ENCODE results near the gene SMCHD1. TPM values are rescaled to one million over a fixed set of nuclear protein-coding genes. Genes with fewer than 3 reads are reported as not detected.

SMCHD1 gene
- total and polyA plus RNA-seq, 10 of the 15 experiments (the other 5 are each of a cell fraction or from before 2014, with no cell fraction given): 6.0 to 110 (median 48.0) TPM

DNA sequence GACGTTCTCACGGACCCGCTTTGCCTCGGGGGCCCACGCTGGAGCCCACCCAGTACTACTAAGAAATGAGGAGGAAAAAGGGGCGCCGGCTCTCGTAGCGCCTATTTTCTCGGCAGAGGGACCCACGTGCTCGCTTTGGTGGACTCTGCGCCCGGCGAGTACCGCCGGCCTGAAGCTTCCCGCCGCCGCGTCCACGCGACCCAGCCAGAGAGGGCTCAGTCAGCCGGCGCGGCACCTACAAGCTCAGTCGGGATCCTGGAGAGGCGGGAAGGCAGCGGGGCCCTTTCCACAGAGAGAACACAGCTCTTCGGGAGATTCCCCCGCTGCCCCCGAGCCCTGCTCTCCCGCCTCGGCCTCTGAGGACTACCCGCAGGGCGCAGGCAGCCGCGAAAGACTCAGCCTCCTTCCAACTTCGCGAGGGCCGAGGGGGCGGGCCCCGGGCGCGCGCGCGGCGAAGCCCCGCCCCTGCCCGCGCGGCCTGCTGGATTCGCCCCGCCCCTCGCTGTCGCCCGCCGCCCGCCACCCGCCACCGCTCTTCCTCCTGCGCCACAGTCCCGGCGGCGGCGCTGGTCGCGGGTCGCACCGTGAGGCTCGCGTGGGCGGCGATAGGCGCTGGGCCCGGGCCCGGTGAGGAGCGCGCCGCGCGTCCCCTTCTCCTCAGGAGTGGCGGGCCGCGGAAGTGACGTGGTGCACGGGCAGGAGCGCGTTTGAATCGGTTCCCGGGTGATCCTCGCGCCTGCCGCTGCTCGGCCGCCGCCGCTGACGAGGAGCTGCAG lies at the start of gene SMCHD1 (continued):
- TF ChIP-seq, protein P1, sequence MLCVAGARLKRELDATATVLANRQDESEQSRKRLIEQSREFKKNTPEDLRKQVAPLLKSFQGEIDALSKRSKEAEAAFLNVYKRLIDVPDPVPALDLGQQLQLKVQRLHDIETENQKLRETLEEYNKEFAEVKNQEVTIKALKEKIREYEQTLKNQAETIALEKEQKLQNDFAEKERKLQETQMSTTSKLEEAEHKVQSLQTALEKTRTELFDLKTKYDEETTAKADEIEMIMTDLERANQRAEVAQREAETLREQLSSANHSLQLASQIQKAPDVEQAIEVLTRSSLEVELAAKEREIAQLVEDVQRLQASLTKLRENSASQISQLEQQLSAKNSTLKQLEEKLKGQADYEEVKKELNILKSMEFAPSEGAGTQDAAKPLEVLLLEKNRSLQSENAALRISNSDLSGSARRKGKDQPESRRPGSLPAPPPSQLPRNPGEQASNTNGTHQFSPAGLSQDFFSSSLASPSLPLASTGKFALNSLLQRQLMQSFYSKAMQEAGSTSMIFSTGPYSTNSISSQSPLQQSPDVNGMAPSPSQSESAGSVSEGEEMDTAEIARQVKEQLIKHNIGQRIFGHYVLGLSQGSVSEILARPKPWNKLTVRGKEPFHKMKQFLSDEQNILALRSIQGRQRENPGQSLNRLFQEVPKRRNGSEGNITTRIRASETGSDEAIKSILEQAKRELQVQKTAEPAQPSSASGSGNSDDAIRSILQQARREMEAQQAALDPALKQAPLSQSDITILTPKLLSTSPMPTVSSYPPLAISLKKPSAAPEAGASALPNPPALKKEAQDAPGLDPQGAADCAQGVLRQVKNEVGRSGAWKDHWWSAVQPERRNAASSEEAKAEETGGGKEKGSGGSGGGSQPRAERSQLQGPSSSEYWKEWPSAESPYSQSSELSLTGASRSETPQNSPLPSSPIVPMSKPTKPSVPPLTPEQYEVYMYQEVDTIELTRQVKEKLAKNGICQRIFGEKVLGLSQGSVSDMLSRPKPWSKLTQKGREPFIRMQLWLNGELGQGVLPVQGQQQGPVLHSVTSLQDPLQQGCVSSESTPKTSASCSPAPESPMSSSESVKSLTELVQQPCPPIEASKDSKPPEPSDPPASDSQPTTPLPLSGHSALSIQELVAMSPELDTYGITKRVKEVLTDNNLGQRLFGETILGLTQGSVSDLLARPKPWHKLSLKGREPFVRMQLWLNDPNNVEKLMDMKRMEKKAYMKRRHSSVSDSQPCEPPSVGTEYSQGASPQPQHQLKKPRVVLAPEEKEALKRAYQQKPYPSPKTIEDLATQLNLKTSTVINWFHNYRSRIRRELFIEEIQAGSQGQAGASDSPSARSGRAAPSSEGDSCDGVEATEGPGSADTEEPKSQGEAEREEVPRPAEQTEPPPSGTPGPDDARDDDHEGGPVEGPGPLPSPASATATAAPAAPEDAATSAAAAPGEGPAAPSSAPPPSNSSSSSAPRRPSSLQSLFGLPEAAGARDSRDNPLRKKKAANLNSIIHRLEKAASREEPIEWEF (IDR thresholded peaks at IDR 0.05; ENCODE audit: insufficient replicate concordance, low read depth, low read length): no peak
- TF ChIP-seq CREB1 (IDR thresholded peaks at IDR 0.05; ENCODE audit: low read depth) (peak; percentile 83), SIX5 (IDR thresholded peaks at IDR 0.05; ENCODE audit: low read depth, low read length, severe bottlenecking) (no peak), FOS (IDR thresholded peaks at IDR 0.05; ENCODE audit: borderline replicate concordance, extremely low read depth, insufficient read length) (no peak), ASH2L (IDR thresholded peaks at IDR 0.05; ENCODE audit: borderline replicate concordance, low read depth) (peak; percentile 78; the same call in 1 of the 2 replicates), NFYA (IDR thresholded peaks at IDR 0.05; ENCODE audit: borderline replicate concordance, low read depth, low read length) (no peak), KAT2A (conservative IDR thresholded peaks at IDR 0.05; ENCODE audit: control insufficient read depth, low read depth, low read length) (no peak), JUND (IDR thresholded peaks at IDR 0.05; ENCODE audit: low read depth, low read length) (no peak), LARP7 (IDR thresholded peaks at IDR 0.05) (peak; percentile 79; the same call in 1 of the 2 replicates), EED (IDR thresholded peaks at IDR 0.05; ENCODE audit: low read depth) (no peak), SIN3A (IDR thresholded peaks at IDR 0.05; ENCODE audit: low read depth, low read length) (peak; percentile 76; the same call in 1 of the 2 replicates), BCL11A (IDR thresholded peaks at IDR 0.05; ENCODE audit: low read depth, low read length) (no peak), RAD21 (IDR thresholded peaks at IDR 0.05; ENCODE audit: insufficient read depth, low read depth, low read length) (no peak)
- TF ChIP-seq, protein P2, sequence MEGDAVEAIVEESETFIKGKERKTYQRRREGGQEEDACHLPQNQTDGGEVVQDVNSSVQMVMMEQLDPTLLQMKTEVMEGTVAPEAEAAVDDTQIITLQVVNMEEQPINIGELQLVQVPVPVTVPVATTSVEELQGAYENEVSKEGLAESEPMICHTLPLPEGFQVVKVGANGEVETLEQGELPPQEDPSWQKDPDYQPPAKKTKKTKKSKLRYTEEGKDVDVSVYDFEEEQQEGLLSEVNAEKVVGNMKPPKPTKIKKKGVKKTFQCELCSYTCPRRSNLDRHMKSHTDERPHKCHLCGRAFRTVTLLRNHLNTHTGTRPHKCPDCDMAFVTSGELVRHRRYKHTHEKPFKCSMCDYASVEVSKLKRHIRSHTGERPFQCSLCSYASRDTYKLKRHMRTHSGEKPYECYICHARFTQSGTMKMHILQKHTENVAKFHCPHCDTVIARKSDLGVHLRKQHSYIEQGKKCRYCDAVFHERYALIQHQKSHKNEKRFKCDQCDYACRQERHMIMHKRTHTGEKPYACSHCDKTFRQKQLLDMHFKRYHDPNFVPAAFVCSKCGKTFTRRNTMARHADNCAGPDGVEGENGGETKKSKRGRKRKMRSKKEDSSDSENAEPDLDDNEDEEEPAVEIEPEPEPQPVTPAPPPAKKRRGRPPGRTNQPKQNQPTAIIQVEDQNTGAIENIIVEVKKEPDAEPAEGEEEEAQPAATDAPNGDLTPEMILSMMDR (IDR thresholded peaks at IDR 0.05 in 2 of 3, conservative IDR thresholded peaks at IDR 0.05 in 1 of 3; ENCODE audit: control insufficient read depth in 2 of 3, extremely low read depth in 1 of 3, insufficient read depth in 1 of 3, low read depth in 3 of 3, low read length in 3 of 3): no peak
- TF ChIP-seq, protein P3, sequence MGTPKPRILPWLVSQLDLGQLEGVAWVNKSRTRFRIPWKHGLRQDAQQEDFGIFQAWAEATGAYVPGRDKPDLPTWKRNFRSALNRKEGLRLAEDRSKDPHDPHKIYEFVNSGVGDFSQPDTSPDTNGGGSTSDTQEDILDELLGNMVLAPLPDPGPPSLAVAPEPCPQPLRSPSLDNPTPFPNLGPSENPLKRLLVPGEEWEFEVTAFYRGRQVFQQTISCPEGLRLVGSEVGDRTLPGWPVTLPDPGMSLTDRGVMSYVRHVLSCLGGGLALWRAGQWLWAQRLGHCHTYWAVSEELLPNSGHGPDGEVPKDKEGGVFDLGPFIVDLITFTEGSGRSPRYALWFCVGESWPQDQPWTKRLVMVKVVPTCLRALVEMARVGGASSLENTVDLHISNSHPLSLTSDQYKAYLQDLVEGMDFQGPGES (IDR thresholded peaks at IDR 0.05): 0 out of 2 replicates have a peak, but pooled peaks have one; percentile 8
- TF ChIP-seq, protein P4, sequence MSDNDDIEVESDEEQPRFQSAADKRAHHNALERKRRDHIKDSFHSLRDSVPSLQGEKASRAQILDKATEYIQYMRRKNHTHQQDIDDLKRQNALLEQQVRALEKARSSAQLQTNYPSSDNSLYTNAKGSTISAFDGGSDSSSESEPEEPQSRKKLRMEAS (IDR thresholded peaks at IDR 0.05; ENCODE audit: low read depth, low read length): peak; percentile 16
- TF ChIP-seq, protein P5, sequence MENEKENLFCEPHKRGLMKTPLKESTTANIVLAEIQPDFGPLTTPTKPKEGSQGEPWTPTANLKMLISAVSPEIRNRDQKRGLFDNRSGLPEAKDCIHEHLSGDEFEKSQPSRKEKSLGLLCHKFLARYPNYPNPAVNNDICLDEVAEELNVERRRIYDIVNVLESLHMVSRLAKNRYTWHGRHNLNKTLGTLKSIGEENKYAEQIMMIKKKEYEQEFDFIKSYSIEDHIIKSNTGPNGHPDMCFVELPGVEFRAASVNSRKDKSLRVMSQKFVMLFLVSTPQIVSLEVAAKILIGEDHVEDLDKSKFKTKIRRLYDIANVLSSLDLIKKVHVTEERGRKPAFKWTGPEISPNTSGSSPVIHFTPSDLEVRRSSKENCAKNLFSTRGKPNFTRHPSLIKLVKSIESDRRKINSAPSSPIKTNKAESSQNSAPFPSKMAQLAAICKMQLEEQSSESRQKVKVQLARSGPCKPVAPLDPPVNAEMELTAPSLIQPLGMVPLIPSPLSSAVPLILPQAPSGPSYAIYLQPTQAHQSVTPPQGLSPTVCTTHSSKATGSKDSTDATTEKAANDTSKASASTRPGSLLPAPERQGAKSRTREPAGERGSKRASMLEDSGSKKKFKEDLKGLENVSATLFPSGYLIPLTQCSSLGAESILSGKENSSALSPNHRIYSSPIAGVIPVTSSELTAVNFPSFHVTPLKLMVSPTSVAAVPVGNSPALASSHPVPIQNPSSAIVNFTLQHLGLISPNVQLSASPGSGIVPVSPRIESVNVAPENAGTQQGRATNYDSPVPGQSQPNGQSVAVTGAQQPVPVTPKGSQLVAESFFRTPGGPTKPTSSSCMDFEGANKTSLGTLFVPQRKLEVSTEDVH (IDR thresholded peaks at IDR 0.05; ENCODE audit: low read depth, partially characterized antibody): no peak
